ENCODE data around the gene KLHL26. TPM values are rescaled to one million over a fixed set of nuclear protein-coding genes. Genes with fewer than 3 reads are reported as not detected.
A peak's percentile ranks its signal among the peaks of the same experiment; 100 is the strongest.

The KLHL26 gene
- total and polyA plus RNA-seq, 2 of the 4 experiments (the other 2 are of a cell fraction): 2.2 to 4.7 TPM

DNA sequence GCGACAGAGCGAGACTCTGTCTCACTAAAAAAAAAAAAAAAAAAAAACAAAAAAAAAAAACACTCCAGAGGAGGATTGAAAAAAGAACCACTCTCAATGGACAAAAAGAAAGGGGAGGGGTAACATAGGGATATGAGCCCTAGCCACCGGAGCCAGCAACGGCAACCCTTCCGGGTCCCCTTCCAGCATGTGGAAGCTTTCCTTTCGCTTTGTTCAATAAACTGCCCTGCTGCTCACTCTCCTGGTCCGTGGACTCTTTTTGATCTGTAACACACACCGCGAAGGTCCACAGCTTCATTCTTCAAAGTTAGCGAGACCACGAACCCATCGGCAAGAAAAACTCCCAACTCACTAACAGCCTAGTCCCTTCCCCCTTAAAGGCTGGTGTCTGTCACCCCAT is 49.3 kb upstream of the KLHL26 start:
- Histone ChIP-seq H4K91ac (ENCODE audit: insufficient read depth, low read depth, low read length) (no peak overlapping the region), H3K27me3 (ENCODE audit: control insufficient read depth, insufficient read depth, low read length) (peaks cover 2% of the 10 kb centered on the region; the same call in 1 of the 2 replicates), H3K4me1 (ENCODE audit: control insufficient read depth, insufficient read depth, low read length) (peaks cover 5% of the 10 kb centered on the region), H4K5ac (ENCODE audit: low read depth, low read length) (no peak overlapping the region), H2AFZ (replicated peaks; ENCODE audit: low read length, poor library complexity) (peak overlapping the region; percentile 100), H4K8ac (ENCODE audit: low read depth in 2 of 2, low read length in 2 of 2) (peak overlapping the region; percentile 9 to 46; a peak in 3 of 4 replicates), H3K4ac (ENCODE audit: low read depth, low read length) (no peak overlapping the region), H3K4me2 (ENCODE audit: low read depth, low read length) (no peak overlapping the region), H3K27ac (ENCODE audit: insufficient read depth, low read length) (no peak overlapping the region), H3K18ac (ENCODE audit: low read depth, low read length) (no peak overlapping the region), H3K56ac (ENCODE audit: extremely low read depth, insufficient read depth, low read length) (no peak overlapping the region), H2BK120ac (ENCODE audit: low read depth, low read length) (no peak overlapping the region), H3K4me3 (ENCODE audit: insufficient read depth, low read depth, low read length) (no peak overlapping the region), H2AK9ac (replicated peaks; ENCODE audit: low read depth, low read length, poor library complexity) (no peak overlapping the region), H3K14ac (replicated peaks; ENCODE audit: low read depth, low read length) (no peak overlapping the region), H2BK20ac (ENCODE audit: low read depth, low read length) (no peak overlapping the region), H3K23ac (ENCODE audit: low read depth, low read length) (0 out of 2 replicates have a peak overlapping the region, but pooled peaks have one; percentile 9), H3K9me1 (ENCODE audit: insufficient read depth, low read length) (peaks cover 4% of the 10 kb centered on the region; the same call in 1 of the 2 replicates), H2BK5ac (ENCODE audit: low read depth, low read length, poor library complexity, severe bottlenecking) (no peak overlapping the region), H3K9ac (ENCODE audit: low read depth, low read length) (no peak overlapping the region), H3K79me1 (ENCODE audit: low read depth in 1 of 2, low read length in 2 of 2) (peaks cover 6 to 20% of the 10 kb centered on the region in 2 experiments; a peak in 3 of 4 replicates), H2BK15ac (ENCODE audit: low read depth, low read length) (no peak overlapping the region), H2AK5ac (ENCODE audit: low read depth, low read length) (no peak overlapping the region), H3K9me3 (ENCODE audit: control insufficient read depth, insufficient read depth, low read length) (no peaks in the 10 kb centered on the region), H4K20me1 (ENCODE audit: insufficient read depth, low read length) (peaks cover 6% of the 10 kb centered on the region), H3K36me3 (ENCODE audit: control insufficient read depth, insufficient read depth, low read length) (peaks cover 4% of the 10 kb centered on the region)
- TF ChIP-seq RCOR1 (IDR thresholded peaks at IDR 0.05; ENCODE audit: insufficient replicate concordance, low read length) (no peak), MAZ (IDR thresholded peaks at IDR 0.05; ENCODE audit: borderline replicate concordance, low read depth, low read length) (no peak), BHLHE40 (IDR thresholded peaks at IDR 0.05; ENCODE audit: low read depth, low read length) (no peak)
- TF ChIP-seq, protein P1, sequence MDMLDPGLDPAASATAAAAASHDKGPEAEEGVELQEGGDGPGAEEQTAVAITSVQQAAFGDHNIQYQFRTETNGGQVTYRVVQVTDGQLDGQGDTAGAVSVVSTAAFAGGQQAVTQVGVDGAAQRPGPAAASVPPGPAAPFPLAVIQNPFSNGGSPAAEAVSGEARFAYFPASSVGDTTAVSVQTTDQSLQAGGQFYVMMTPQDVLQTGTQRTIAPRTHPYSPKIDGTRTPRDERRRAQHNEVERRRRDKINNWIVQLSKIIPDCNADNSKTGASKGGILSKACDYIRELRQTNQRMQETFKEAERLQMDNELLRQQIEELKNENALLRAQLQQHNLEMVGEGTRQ (IDR thresholded peaks at IDR 0.05; ENCODE audit: low read depth, low read length): no peak
- TF ChIP-seq, protein P2, sequence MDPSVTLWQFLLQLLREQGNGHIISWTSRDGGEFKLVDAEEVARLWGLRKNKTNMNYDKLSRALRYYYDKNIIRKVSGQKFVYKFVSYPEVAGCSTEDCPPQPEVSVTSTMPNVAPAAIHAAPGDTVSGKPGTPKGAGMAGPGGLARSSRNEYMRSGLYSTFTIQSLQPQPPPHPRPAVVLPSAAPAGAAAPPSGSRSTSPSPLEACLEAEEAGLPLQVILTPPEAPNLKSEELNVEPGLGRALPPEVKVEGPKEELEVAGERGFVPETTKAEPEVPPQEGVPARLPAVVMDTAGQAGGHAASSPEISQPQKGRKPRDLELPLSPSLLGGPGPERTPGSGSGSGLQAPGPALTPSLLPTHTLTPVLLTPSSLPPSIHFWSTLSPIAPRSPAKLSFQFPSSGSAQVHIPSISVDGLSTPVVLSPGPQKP (IDR thresholded peaks at IDR 0.05; ENCODE audit: borderline replicate concordance, low read depth, low read length): no peak
- in situ Hi-C loops (cut with MboI; ENCODE audit: low sequenced_read_pairs) (no loop called here), dilution Hi-C loops (cut with HindIII; ENCODE audit: low sequenced_read_pairs, unreplicated experiment) (no loop called here), intact Hi-C loops (cut with micrococcal nuclease) (loop anchor here (5.0 kb wide), 2 partner anchors 245 to 330 kb away; partner anchors contain the start of genes COPE, DDX49 and UPF1)
- 94% methylated on average over 8 of the region's 12 CpGs; no CpG with 5 or more reads in 1 of the 2 experiments for WGBS, 2 experiments (ENCODE audit: extremely low coverage in 2 of 2, insufficient read length in 1 of 2)
- ChIA-PET CTCF (no interaction called here), POLR2A (ENCODE audit: unreplicated experiment) (interaction anchor here (0.6 kb wide), 1 partner anchor 254 kb away, joined by 5 read pairs; no protein-coding TSS in a partner anchor)
- ATAC-seq (ENCODE audit: low read depth): no peak
- DNase-seq: no peak
- no TSS peak for BruUV-seq (replicated peaks)

All from IMR-90 (cell line).